HepG2 (cell line): Measurements from ENCODE around the gene PMVK. TPM values are rescaled to one million over a fixed set of nuclear protein-coding genes. Genes with fewer than 3 reads are reported as not detected.

ENCODE experiments used
- ATAD3A ChIP-seq: sonication (generic); formaldehyde crosslinking; IDR thresholded peaks from 2 replicates; pipeline ENCODE4 v1.4.0; 2020; ENCODE audit warnings: missing genetic modification reagents
- BHLHE40 ChIP-seq: IDR thresholded peaks from 2 replicates; pipeline ENCODE4 v1.6.1; 2011; ENCODE audit warnings: low read length, improper control_type of control experiment
- ELF1 ChIP-seq: sonication (generic); formaldehyde crosslinking; IDR thresholded peaks from 2 replicates; pipeline ENCODE4 v1.4.0; 2020; ENCODE audit warnings: missing genetic modification reagents
- ETV5 ChIP-seq: IDR thresholded peaks from 2 replicates; pipeline ENCODE4 v1.6.1; 2018; ENCODE audit warnings: missing biosample characterization, missing genetic modification reagents, inconsistent platforms, borderline replicate concordance
- MYNN ChIP-seq: sonication (generic); formaldehyde crosslinking; IDR thresholded peaks from 2 replicates; pipeline ENCODE4 v1.4.0; 2020; ENCODE audit warnings: mild to moderate bottlenecking, low read depth, missing genetic modification reagents
- POGK ChIP-seq: sonication (generic); formaldehyde crosslinking; conservative IDR thresholded peaks from 2 replicates; pipeline ENCODE4 v1.8.0; 2022; ENCODE audit warnings: mild to moderate bottlenecking, moderate library complexity, missing genetic modification reagents
- TAF15 ChIP-seq: fragments of 200-400 bp; formaldehyde crosslinking; IDR thresholded peaks from one replicate; pipeline ENCODE4 v1.6.1; 2018; ENCODE audit warnings: mild to moderate bottlenecking, low read depth, low read length; ENCODE audit not compliant: poor library complexity, severe bottlenecking
- ZBED4 ChIP-seq: sonication (generic); formaldehyde crosslinking; IDR thresholded peaks from 2 replicates; pipeline ENCODE4 v1.4.0; 2020; ENCODE audit warnings: missing genetic modification reagents, borderline replicate concordance
- ZNF687 ChIP-seq: sonication (generic); formaldehyde crosslinking; IDR thresholded peaks from 2 replicates; pipeline ENCODE4 v1.5.1; 2020; ENCODE audit warnings: mild to moderate bottlenecking, missing genetic modification reagents, moderate library complexity
- ZNF7 ChIP-seq: IDR thresholded peaks from 2 replicates; pipeline ENCODE4 v1.6.1; 2016; ENCODE audit warnings: missing biosample characterization, missing genetic modification reagents
- ZNF703 ChIP-seq: sonication (generic); formaldehyde crosslinking; IDR thresholded peaks from 2 replicates; pipeline ENCODE4 v1.5.1; 2020; ENCODE audit warnings: missing genetic modification reagents, mild to moderate bottlenecking, moderate library complexity, borderline replicate concordance
- ZNF878 ChIP-seq: sonication (generic); formaldehyde crosslinking; IDR thresholded peaks from 2 replicates; pipeline ENCODE4 v1.8.1; 2023; ENCODE audit warnings: mild to moderate bottlenecking, missing genetic modification reagents, moderate library complexity
- ZSCAN12 ChIP-seq: sonication (generic); formaldehyde crosslinking; IDR thresholded peaks from 2 replicates; pipeline ENCODE4 v1.9.0; 2021; ENCODE audit warnings: mild to moderate bottlenecking, missing genetic modification reagents
- ZSCAN31 ChIP-seq: sonication (generic); formaldehyde crosslinking; IDR thresholded peaks from 2 replicates; pipeline ENCODE4 v1.5.0; 2020; ENCODE audit warnings: low read depth, mild to moderate bottlenecking, missing genetic modification reagents
- polyA plus RNA-seq, 8 experiments: library from polyadenylated mRNA; depleted of rRNA in 3 of 8; stranded (reverse) in 7 of 8; unstranded in 1 of 8; fragments of >200 nt; fragmentation: Illumina TruSeq in 4 of 8; extraction: Trizol in 4 of 8; gene quantifications; 2 replicates each; pipeline versions ENCODE4 v1.2.1 to v1.2.3, GENCODE V29; 2011 to 2016; ENCODE audit warnings: low read depth in 4 of 8, missing spikeins in 1 of 8, mixed read lengths in 1 of 8; ENCODE audit not compliant: insufficient read depth in 1 of 8
- total RNA-seq, 5 experiments: library from RNA; depleted of rRNA; stranded (reverse); fragments of >200 nt; fragmentation: Illumina TruSeq; extraction: Trizol; gene quantifications; 2 replicates each; pipeline ENCODE4 v1.2.3, GENCODE V29; 2016; ENCODE audit warnings: low read depth in 1 of 5

The PMVK gene
- total and polyA plus RNA-seq, 2 of the 13 experiments (the other 11 are each of a cell fraction or from before 2014, with no cell fraction given): 3.9 to 12.6 TPM

- TF ChIP-seq ZNF878 (CRISPR knock-in tag): peak; percentile 54; the same call in 1 of the 2 replicates
- peak; percentile 84 for TF ChIP-seq ZNF687 (CRISPR knock-in tag)
- no peak for TF ChIP-seq ZNF7 (CRISPR knock-in tag)
- 0 out of 2 replicates have a peak, but pooled peaks have one; percentile 47 for TF ChIP-seq ZNF703 (CRISPR knock-in tag)
- TF ChIP-seq ELF1 (CRISPR knock-in tag): peak; percentile 66
- peak; percentile 78 for TF ChIP-seq ETV5 (CRISPR knock-in tag)
- TF ChIP-seq POGK (CRISPR knock-in tag): peak; percentile 79
- peak; percentile 87 for TF ChIP-seq BHLHE40
- TF ChIP-seq ZSCAN12 (CRISPR knock-in tag): peak; percentile 87; the same call in 1 of the 2 replicates
- no peak for TF ChIP-seq ATAD3A (CRISPR knock-in tag)
- 0 out of 2 replicates have a peak, but pooled peaks have one; percentile 28 for TF ChIP-seq ZBED4 (CRISPR knock-in tag)
- 0 out of 2 replicates have a peak, but pooled peaks have one; percentile 39 for TF ChIP-seq MYNN (CRISPR knock-in tag)
- TF ChIP-seq ZSCAN31 (CRISPR knock-in tag): peak; percentile 93
- TF ChIP-seq TAF15: peak; percentile 58
Observed at GRCh38 chr1:154961207-154962155, 25.0 kb upstream of the PMVK start, which contains the start of gene PYGO2 (continued).
